ENCODE data around the gene NT5C2.
A peak's percentile ranks its signal among the peaks of the same experiment; 100 is the strongest.
"Not testable (repeated sequence)": the region's sequence is repeated elsewhere in the genome, so short reads cannot be mapped to it uniquely, and the experiment has no call there.

Gene NT5C2

GRCh38 chr10:103083266-103083976 lies 109.7 kb downstream of the NT5C2 start:
- DNase-seq: no peak

- DNase-seq: no peak
Measured at GRCh38 chr10:103082683-103083082, 110.4 kb downstream of the NT5C2 start.

- no peak for DNase-seq
Measured at GRCh38 chr10:103080891-103081581, 112.0 kb downstream of the NT5C2 start.

- DNase-seq: no peak
Measured at GRCh38 chr10:103079946-103080345, 113.1 kb downstream of the NT5C2 start.

- no peak for DNase-seq
Measured at GRCh38 chr10:103079100-103079499, 114.0 kb downstream of the NT5C2 start.

GRCh38 chr10:103078676-103079075 lies 114.4 kb downstream of the NT5C2 start:
- no peak for DNase-seq

- DNase-seq: no peak
Measured at GRCh38 chr10:103078309-103078615, 114.8 kb downstream of the NT5C2 start.

- no peak for DNase-seq
Measured at GRCh38 chr10:103077491-103078308, 115.4 kb downstream of the NT5C2 start.

- DNase-seq: no peak
Measured at GRCh38 chr10:103077020-103077419, 116.1 kb downstream of the NT5C2 start.

- DNase-seq: no peak
Measured at GRCh38 chr10:103072891-103073290, 120.2 kb downstream of the NT5C2 start.

- no peak for DNase-seq
Measured at GRCh38 chr10:103072276-103072675, 120.8 kb downstream of the NT5C2 start.

GRCh38 chr10:103069453-103070331 lies 123.4 kb downstream of the NT5C2 start:
- peak; percentile 78 for DNase-seq

GRCh38 chr10:103067956-103068355 lies 125.1 kb downstream of the NT5C2 start:
- no peak for DNase-seq

- no peak for DNase-seq
Measured at GRCh38 chr10:103067484-103067883, 125.6 kb downstream of the NT5C2 start.

GRCh38 chr10:103067099-103067477 lies 126.0 kb downstream of the NT5C2 start:
- DNase-seq: not testable (repeated sequence)

- no peak for DNase-seq
Measured at GRCh38 chr10:103066141-103067098, 126.7 kb downstream of the NT5C2 start.

GRCh38 chr10:103064956-103065355 lies 128.1 kb downstream of the NT5C2 start:
- no peak for DNase-seq

GRCh38 chr10:103062854-103063590 lies 130.1 kb downstream of the NT5C2 start:
- no peak for DNase-seq

GRCh38 chr10:103060575-103060974 lies 132.5 kb downstream of the NT5C2 start:
- no peak for DNase-seq

GRCh38 chr10:103058034-103058433 lies 135.0 kb downstream of the NT5C2 start:
- no peak for DNase-seq

- DNase-seq: no peak
Measured at GRCh38 chr10:103055105-103055504, 138.0 kb downstream of the NT5C2 start.
